Activated CD8-positive, alpha-beta memory T cell treated with anti-CD3 and anti-CD28 coated beads, Interleukin-2, amount 50 U/mL, for 1 hour (primary cell): ENCODE data around the gene BSCL2.
"Not testable (repeated sequence)": the region's sequence is repeated elsewhere in the genome, so short reads cannot be mapped to it uniquely, and the experiment has no call there.

Source experiments
- DNase-seq: peaks from one replicate; pipeline ENCODE4 v3.0.0-alpha.2; 2020; ENCODE audit errors: extremely low read depth

BSCL2 gene

DNA sequence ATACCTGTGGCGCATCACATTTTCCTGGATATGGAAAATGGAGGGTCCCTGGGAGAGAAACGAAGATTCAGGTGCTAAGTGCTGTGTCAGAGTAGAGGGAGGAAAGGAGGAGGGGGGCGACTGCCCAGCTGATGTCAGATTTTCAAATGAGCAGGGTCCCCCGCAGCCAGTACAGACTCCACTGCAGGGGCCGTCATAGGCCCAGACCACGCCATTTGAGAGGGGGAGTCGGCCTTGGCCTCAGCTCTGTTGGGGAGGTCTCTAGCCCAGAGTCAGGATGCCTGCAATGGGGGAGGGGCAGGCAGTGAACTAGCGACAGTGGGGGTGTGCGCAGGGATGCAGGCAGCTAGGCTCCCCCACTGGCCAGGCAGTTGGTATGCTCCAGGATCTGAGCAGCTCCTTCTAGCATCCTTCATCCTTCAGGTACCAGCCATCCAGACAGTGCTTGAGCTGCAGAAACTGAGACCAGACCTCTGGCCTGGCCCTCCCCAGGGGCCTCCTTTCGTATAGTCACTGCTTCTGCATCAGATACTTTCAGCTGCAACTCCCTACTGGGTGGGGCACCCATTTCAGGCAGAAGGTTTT is at the start of gene BSCL2, which contains the start of gene GNG3:
Gene BSCL2, minus strand, starts transcription at position 148 of the 585 bp plus-strand sequence. CDS start 229 bp downstream, outside the sequence.
Gene GNG3, plus strand, starts transcription at position 400 of the 585 bp plus-strand sequence. CDS start 620 bp downstream, outside the sequence.
- DNase-seq, result no peak

GRCh38 chr11:62755086-62755615 is 47.9 kb upstream of the BSCL2 start:
- DNase-seq, result no peak

GRCh38 chr11:62753736-62754603 is 46.7 kb upstream of the BSCL2 start, which contains the start of gene ZBTB3:
Gene ZBTB3 (minus strand): TSS chr11:62754160. CDS start chr11:62753664, 496 bp downstream.
- peak; percentile 96 for DNase-seq

- no peak for DNase-seq
These were observed 45.9 kb upstream of the BSCL2 start for GRCh38 chr11:62752994-62753735.

DNA sequence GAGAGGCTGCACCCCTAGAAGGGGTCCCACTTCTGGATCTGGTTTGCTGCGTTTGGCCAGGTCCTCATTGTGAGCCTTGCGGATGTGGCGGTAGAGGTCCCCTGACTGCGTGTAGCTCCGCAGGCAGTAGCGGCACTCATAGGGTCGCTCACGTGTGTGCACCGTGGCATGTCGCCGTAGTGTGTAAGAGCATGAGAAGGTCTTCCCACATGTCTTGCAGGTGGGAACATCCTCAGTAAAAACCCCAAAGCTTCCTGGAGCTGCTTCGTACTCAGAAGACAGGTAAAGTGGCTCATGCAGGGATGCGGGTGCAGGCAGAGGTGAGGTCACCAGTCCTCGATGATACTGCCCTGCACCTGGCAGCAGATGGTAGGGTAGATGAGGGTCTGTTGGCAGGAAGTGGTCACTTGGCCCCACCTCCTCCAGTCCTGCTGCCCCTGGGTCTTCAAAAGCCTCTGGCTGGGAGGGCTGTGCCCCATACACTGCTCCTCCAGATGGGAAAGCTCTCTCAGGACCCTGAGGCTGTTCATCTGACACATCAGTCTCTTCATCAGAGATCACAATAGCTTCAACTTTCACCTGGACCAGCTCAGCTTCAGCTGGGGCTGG is 45.1 kb upstream of the BSCL2 start:
- no peak for DNase-seq

- not testable (repeated sequence) for DNase-seq
These were observed 42.7 kb upstream of the BSCL2 start for GRCh38 chr11:62749931-62750330.

- no peak for DNase-seq
These were observed 40.4 kb upstream of the BSCL2 start for GRCh38 chr11:62747475-62748160.

GRCh38 chr11:62737196-62737595 is 30.0 kb upstream of the BSCL2 start:
- DNase-seq, result no peak

DNA sequence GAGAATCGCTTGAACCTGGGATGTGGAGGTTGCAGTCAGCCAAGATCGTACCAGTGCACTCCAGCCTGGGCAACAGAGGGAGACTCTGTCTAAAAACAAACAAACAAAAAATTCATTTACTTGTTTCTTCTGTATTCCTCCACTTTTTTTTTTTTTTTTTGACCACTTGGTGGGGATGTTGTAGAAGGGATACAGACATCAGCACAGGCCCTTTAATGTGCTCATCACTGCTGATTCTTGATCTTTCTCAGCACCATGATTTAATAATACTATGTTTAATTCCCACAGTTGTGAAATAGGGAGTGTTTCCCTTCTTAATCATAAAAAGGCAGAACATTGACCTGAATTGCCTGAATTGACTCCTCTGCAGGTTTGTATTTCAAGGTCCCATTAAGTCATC is 25.6 kb upstream of the BSCL2 start:
- DNase-seq, result no peak

GRCh38 chr11:62730076-62730475 is 22.9 kb upstream of the BSCL2 start:
- DNase-seq, result not testable (repeated sequence)

- peak; percentile 56 for DNase-seq
These were observed 21.2 kb upstream of the BSCL2 start, which contains the start of gene TTC9C for GRCh38 chr11:62728171-62728988. Gene TTC9C (plus strand): TSS chr11:62728486. CDS start chr11:62728849, 363 bp downstream.

- DNase-seq, result peak; percentile 84
These were observed 20.6 kb upstream of the BSCL2 start for GRCh38 chr11:62727872-62728170.

GRCh38 chr11:62727165-62727871 is 20.1 kb upstream of the BSCL2 start, which contains the start of gene HNRNPUL2:
Gene HNRNPUL2 (minus strand): TSS chr11:62727457. CDS start chr11:62727156, 301 bp downstream.
- peak; percentile 95 for DNase-seq

DNA sequence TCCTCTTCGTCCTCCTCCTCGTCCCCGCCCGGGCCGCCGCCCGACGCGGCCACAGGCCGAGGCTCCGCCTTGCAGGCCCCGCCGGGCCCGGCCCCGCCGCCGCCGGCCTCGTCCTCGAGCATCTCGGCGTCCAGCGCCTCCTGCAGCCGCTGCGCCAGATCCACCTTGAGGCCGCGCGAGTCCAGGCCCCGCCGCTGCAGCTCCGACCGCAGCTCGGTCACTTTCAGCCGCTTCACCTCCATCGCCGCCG is 19.6 kb upstream of the BSCL2 start:
- DNase-seq, result no peak

DNA sequence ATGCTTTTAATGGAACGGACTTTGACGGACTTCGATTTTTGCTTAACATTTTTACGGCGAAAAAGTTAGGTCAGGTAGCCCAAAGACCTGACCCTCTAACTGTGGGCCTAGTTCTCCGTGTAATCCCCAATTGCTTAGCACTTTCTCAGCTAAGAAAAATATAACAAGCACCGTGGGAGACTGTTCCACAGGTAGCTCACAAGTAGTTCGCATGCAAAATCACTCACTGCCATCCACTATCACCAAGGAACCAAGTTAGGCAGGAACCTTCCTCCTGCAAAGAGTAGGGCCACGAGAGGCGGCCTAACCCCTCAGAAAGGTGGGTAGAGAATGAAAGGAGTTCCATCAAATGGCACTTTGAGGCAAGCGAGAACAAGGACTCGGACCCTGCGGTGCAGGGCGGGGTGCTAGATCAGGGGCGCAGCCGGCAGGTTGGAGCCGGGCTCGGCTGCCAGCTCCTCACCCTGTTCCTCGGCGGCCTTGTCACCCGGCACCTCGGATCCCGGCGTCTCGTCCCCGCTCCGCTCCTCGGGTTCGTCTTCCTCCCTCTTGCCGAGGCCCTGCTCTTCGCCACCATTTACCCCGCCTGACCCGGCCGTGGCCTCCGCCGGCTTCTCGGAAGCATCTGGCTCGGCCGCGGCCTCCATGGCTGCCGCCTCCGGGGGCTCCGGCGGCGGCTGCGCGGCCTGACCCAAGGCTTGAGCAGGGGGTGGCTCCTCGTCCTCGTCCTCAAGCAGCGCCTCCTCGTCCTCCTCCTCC is 19.1 kb upstream of the BSCL2 start:
- DNase-seq, result no peak

DNA sequence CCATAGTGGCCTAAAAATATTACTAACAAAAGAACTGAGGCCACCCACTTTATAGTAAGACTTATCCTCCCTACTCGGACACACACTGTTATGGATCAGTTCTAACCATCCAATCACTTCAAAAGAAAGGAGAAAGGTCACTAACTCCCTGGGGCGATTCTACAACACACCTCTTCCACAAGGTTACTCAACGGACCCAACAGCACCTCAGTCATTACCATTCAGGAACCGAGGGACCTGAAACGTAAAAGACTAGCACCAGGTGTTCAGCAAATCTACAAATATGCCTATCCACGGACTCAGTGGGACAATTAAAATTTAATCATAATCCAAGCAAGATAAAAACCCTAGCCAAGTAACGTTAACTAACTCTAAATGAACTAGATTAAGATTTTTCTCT is 18.4 kb upstream of the BSCL2 start:
- DNase-seq, result no peak

- DNase-seq, result no peak
These were observed 16.9 kb upstream of the BSCL2 start for GRCh38 chr11:62724171-62724570.

DNA sequence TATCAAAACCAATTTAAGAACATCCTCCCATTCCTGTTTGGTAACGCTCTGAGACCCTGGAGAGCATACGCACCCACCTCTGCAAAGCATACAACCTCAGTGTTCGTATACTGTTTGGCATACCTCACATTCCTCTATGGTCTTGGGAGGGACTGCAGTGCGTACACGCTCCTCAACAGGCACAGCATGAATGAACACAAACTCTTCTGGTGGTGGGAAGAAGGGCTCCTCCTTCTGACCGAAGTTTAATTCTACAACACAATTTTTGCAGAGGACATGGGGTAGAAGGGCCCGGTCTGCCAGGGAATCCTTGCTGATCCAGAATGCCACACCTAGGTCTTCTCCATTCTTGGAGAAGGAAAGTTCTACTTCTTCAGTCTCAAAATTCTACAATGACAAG is 14.8 kb upstream of the BSCL2 start:
- no peak for DNase-seq
